Activated CD4-positive, alpha-beta T cell treated with anti-CD3 and anti-CD28 coated beads, Interleukin-2, amount 50 U/mL, for 16 hours (primary cell): ENCODE data around the gene CEBPG.

ENCODE experiments used
- DNase-seq: peaks from one replicate; pipeline ENCODE4 v3.0.0-alpha.2; 2020

CEBPG gene

DNA sequence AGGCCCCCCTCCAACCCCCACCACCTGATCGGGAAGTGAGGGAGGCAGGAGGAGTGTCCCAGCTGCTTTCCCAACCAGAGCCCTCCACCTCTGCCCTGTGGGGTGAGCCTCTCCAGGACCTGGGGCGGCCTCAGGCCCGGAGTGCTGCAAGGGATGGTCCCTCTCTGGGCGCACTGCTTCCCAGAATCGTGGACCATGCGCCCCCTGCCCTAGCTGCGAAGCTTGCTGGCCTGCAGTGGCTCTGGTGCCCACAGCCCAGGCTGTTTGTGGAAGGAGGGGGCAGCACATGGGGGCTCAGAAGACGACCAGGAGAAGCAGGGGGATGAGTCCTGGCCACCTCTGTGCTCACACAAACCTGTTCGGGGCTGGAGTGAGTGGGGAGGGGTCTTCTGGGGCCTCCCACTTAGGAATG lies 33.6 kb downstream of the CEBPG start:
- DNase-seq: no peak

GRCh38 chr19:33407716-33408115 lies 34.2 kb downstream of the CEBPG start:
- DNase-seq: no peak

GRCh38 chr19:33408116-33408515 lies 34.6 kb downstream of the CEBPG start:
- no peak for DNase-seq

- no peak for DNase-seq
These were observed 35.3 kb downstream of the CEBPG start for GRCh38 chr19:33408538-33409434.

DNA sequence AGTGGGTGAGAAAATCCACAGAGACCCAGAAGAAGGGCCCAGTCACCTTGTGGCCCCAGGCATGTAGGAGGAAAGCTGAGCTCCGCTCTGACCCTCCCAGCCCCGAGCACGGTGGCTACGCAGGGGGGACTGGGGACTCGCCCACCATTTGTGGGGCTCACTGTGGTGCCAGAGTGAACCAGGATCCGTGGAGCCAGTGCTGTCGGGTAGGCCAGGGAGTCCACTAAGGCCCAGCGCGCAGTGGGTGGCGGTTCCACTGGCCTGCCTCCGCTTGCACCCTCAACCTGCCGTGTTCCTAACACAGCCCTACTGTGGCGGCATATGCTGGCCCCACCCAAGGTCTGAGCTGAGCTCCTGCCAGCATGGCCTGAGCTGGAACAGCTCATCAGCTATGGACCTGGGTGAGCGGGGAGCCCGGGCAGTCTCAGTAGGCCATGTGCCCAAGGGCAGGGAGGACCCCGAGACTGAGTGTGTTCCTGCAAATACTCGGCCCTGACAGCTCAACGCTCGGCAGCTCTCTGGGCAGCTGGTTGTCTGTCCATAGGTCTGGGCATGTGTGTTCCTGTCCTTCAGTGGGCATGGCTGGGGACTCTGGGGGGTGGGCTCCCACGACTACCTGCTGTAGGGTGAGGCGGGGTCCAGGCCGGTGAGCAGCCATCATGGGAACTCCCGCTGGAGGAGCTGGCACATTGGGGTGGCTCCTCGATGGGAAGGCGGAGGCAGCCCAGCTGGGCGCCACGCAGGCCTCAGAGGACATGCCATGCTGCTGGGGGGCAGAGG lies 36.6 kb downstream of the CEBPG start:
- no peak for DNase-seq

DNA sequence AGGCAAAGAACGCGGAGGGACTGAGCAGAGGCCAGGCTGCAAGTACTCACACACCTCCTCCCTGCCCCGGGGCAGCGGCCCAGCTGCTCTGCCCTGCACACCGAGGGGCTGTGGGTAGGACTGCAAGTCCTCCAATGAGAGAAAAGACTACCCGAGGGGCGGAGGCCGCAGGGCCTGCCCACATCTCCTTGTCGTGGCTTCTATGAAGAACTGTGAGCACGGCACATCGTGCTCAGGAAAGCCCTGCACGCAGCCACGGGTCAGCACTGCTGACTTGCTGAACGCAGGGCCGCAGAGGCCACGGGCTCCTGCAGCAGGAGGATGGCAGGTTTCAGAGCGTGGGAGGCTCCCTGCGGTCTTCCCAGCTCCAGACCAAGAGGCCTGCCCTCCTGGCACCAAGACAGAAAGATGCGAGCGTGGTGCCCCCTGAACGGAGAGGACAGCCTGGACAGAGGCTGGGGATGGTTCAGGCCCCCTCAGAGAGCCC lies 37.4 kb downstream of the CEBPG start:
- no peak for DNase-seq

GRCh38 chr19:33411621-33412180 lies 38.2 kb downstream of the CEBPG start:
- no peak for DNase-seq

DNA sequence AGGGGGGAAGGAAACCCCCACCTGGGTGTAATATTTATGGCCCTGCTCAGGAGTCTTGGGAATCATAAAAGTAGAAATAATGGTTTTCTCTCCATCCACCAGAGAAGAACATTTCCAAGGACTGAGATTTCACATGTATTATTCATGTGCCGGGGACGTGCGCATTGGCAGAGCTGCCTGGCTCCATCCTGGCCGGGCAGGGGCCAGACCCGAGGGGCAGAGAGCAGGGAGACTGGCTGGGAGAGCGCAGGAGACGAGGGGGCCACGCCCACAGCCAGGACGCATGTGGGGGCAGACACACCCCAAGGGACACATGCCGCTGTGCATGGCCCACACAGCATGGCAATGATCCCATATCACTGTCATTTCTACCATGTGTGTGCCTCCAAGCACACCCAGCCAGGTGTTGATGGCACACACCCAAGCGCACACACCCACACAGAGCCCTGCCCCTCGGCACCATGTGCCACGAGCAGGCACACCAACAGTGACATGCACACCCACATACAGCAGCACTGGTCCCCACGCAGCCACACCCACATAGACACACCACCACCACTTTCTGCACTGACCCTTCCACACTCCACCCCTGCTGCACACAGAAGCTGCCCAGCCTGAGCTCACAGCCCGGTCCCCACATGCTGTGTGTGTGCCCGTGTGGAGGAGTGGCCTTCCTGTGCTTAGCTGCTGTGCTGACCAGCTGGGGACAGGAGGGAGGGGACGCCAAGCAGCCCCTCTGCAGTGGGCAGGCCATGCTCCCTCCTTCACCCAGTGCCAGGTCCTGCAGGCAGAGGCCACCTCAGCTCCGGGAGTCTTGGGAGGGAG lies 39.3 kb downstream of the CEBPG start:
- DNase-seq: no peak

DNA sequence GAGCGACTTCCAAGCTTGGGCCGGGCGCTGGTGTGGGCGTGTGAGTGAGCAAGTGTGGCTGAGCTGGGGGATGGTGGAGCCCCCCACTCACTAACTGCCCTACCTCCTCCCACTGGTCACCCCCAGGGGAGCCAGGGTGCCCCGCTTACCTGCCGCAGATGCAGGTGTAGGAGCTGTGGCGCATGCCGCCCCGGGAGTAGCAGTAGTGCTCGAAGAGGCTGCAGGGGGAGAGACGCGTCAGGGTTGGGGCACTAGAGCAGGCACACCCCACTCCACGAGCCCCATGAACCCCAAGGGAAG lies 39.9 kb downstream of the CEBPG start:
- no peak for DNase-seq

GRCh38 chr19:33413868-33414666 lies 40.6 kb downstream of the CEBPG start:
- DNase-seq: no peak

GRCh38 chr19:33414667-33415605 lies 41.4 kb downstream of the CEBPG start:
- no peak for DNase-seq

DNA sequence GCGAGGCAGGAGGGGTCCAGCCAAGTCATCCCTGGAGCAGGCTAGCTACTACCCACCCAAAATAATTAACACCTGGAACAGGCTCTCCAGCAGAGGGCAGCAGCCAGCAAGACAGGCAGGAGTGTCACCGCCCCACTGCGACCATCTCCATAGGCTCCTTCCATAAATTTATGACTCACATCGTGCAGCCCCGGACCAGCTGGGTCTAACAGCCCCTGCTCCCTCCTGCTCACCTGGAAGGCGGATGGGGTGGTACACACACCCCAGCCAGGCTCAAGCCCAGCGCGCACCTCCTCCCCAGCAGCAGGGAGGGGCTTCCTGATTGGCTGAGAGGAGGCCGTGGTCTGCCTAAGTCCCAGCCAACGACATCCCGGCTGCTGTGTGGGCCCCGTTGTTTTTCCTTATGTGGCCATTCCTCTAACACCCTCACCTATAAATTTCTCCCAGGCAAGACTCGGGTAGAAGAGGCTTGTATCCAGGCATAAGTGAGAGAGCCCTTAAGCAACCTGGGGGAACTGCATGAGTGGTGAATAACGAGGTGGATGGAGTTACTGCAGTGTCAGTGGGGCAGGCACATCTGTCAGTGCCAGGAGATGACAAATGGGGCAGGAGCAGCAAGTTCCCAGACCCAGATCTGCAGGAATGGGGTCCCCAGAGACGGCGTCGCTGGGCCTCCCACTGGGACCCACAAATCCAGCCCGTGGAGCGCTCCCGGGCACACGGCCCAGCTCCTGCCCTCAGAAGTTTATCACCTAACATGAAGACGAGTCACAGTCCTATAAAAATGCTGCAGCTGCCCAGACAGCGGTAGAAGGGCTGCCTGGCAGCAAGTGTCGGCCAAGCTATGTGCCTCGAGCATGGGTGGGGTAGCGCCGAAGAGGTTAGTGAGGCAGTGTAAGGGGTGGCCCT lies 43.1 kb downstream of the CEBPG start:
- peak; percentile 72 for DNase-seq

GRCh38 chr19:33417751-33418150 lies 44.2 kb downstream of the CEBPG start:
- DNase-seq: no peak

DNA sequence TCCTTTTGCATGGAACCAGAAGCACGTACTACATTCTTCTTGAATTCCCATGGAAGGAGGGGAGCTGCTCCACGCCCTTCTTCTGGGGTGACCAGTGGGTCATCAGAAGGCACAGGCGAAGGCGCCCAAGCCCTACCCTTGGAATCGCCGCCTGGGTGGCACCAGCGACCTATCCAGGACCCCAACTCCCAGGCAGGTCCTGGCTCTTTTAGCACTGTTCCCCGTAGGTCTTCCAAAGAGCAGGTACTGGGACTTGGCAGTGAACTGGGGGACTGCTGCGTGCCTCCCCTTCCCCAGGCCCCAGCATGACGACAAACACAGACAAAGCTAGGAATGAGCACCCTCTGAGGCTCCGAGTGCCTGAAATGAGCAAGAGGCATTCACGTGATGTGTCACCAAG lies 45.0 kb downstream of the CEBPG start:
- no peak for DNase-seq

GRCh38 chr19:33418871-33419787 lies 45.6 kb downstream of the CEBPG start:
- no peak for DNase-seq

DNA sequence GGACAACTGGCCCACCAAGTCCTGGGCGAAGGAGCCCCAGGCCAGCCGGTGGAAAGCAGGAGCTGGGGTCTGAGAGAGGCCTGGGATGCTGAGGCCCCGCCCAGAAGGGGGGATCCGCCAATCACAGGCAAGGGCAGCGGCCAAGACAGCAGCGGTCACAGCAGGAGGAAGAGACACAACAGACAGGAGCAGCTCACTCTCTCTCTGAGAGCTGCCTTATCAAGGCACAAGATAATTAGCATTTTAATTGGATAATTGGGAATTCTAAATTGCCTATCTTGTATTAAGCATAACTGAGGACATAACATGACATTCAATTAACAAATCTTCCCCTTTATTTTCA lies 46.2 kb downstream of the CEBPG start:
- no peak for DNase-seq

- no peak for DNase-seq
These were observed 47.3 kb downstream of the CEBPG start for GRCh38 chr19:33420821-33421220.

DNA sequence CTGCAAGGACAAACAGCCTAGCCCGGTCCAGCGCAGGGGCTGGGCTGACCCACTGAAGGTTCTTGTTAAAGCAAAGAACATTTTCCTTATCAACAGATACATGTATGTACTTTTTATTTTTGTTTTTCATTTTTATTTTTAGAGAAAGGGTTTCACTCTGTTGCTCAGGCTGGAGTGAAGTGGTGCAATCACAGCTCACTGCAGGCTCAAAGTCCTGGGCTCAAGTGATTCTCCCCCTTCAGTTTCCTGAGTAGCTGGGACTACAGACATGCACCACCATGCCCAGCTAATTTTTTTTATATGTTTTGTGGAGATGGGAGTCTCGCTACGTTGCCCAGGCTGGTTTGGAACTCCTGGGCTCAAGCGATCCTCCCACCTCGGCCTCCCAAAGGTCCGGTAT lies 47.9 kb downstream of the CEBPG start:
- no peak for DNase-seq
